GM18519 (cell line): ENCODE results near the gene MOB4.
"Not testable (repeated sequence)": the region's sequence is repeated elsewhere in the genome, so short reads cannot be mapped to it uniquely, and the experiment has no call there.

Experiments used
- ATAC-seq: cut with Tn5 transposase; IDR thresholded peaks from one replicate; pipeline ENCODE4 v1.9.1; 2021; ENCODE audit warnings: mild to moderate bottlenecking, moderate library complexity; ENCODE audit not compliant: unreplicated experiment, low FRiP score

The MOB4 gene

GRCh38 chr2:197578294-197578693 lies 62.4 kb downstream of the MOB4 start:
- not testable (repeated sequence) for ATAC-seq

- ATAC-seq, result not testable (repeated sequence)
These were observed 64.3 kb downstream of the MOB4 start for GRCh38 chr2:197580166-197580565.

DNA sequence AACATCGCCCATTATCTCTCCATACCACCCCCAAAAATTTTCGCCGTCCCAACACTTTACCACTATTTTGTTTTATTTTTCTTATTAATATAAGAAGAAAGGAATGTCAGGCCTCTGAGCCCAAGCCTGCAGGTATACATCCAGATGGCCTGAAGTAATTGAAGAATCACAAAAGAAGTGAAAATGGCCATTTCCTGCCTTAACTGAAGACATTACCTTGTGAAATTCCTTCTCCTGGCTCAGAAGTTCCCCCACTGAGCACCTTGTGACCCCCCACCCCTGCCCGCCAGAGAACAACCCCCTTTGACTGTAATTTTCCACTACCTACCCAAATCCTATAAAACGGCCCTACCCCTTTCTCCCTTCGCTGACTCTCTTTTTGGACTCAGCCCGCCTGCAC lies 71.4 kb downstream of the MOB4 start:
- ATAC-seq, result not testable (repeated sequence)

- no peak for ATAC-seq
These were observed 75.6 kb downstream of the MOB4 start for GRCh38 chr2:197591339-197592072.

- no peak for ATAC-seq
These were observed 80.9 kb downstream of the MOB4 start for GRCh38 chr2:197596766-197597165.

DNA sequence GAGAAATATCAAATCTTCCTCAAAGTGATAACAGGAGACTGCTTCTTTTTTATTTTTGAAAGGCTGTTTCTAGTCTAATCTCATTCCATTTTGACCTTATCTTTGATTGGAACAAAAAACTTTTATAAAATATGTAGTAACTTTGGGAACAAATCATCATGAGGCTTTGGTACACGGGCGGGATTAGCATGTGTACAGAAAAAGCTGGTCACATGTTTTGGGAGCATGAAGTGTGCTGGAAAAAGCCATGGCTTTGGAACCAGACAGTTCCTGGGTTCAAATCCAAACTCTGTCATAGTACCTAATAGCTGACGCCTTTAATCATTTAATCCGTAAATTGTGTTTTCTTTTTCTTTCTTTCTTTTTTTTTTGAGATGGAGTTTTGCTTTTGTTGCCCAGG lies 81.3 kb downstream of the MOB4 start:
- ATAC-seq, result no peak

DNA sequence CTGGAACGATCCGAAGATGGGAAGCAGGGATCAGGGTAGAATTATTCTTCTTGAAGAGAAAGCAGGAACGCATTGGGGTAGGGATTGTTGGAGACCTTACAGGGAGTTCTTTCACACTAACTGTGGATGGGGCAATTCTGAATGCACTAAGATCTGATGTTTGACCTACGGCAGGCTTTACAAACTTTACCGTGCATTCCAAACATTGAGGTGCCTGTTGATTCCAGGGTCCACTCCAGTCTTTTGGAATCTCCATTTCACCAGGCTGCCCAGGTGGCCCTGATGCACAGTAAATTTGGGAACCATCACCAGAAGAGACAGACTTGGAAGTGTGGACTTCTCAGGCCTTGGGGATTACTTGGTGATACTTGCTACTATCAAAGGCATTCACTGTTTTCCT lies 82.6 kb downstream of the MOB4 start:
- ATAC-seq, result no peak

GRCh38 chr2:197599285-197599965 lies 83.6 kb downstream of the MOB4 start:
- ATAC-seq, result peak; percentile 71

DNA sequence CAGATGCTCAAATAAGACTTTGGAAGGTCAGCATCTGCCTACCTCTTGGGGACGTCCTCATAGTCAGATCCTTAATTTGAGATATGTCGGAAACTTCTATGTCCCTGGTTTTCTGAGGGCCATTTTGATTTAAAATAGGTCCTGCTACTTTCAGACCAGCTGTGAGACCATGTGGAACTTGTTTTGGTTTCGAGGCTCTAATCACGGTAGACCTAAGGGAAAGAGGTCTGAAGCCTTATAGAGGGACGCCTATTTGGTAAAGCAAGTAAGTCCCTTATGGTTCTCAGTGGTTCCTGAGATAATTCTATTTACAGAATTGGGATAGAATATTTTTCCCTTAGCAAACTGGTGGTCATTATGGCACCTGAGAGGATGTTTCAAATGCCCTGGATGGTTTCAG lies 84.4 kb downstream of the MOB4 start:
- ATAC-seq, result no peak

GRCh38 chr2:197601726-197602125 lies 85.9 kb downstream of the MOB4 start:
- ATAC-seq, result no peak
